Measurements from ENCODE around the gene MCRIP1. TPM values are rescaled to one million over a fixed set of nuclear protein-coding genes. Genes with fewer than 3 reads are reported as not detected.

Gene MCRIP1
- polyA plus RNA-seq, 1 of the 3 experiments (the other 2 are of a cell fraction) = 156 TPM

GRCh38 chr17:81833160-81833920 is at the start of gene MCRIP1 (continued):
- TF ChIP-seq CTCF (IDR thresholded peaks at IDR 0.05) (no peak), MAX (IDR thresholded peaks at IDR 0.05; ENCODE audit: low read depth) (peak; percentile 95), RFX5 (IDR thresholded peaks at IDR 0.05; ENCODE audit: low read length) (no peak), GATA2 (CRISPR knock-in tag; IDR thresholded peaks at IDR 0.05) (no peak), NRF1 (IDR thresholded peaks at IDR 0.05; ENCODE audit: low read depth, low read length) (peak; percentile 95), MEF2A (IDR thresholded peaks at IDR 0.05; ENCODE audit: borderline replicate concordance, low read depth) (no peak), MXI1 (IDR thresholded peaks at IDR 0.05; ENCODE audit: low read depth, low read length) (peak; percentile 90)

- POLR2A ChIA-PET = interaction anchor here (1.2 kb wide), 1 partner anchor 13 kb away, joined by 3 read pairs; no protein-coding TSS in a partner anchor
- 91% methylated on average over 5 of the region's 5 CpGs for WGBS (ENCODE audit: low lambda C conversion rate)
- TF ChIP-seq TCF12 (IDR thresholded peaks at IDR 0.05) (no peak), RAD21 (IDR thresholded peaks at IDR 0.05; ENCODE audit: low read length) (no peak), POLR2AphosphoS5 (IDR thresholded peaks at IDR 0.05; ENCODE audit: low read depth, low read length) (no peak), EZH2phosphoT487 (IDR thresholded peaks at IDR 0.05; ENCODE audit: borderline replicate concordance, low read depth) (no peak), JUND (IDR thresholded peaks at IDR 0.05) (no peak), FOXJ3 (CRISPR knock-in tag; IDR thresholded peaks at IDR 0.05) (no peak), EP300 (IDR thresholded peaks at IDR 0.05; ENCODE audit: borderline replicate concordance in 1 of 2, low read depth in 1 of 2, low read length in 1 of 2) (no peak), ZBTB33 (IDR thresholded peaks at IDR 0.05; ENCODE audit: borderline replicate concordance, low read depth) (no peak), SMC3 (IDR thresholded peaks at IDR 0.05; ENCODE audit: low read depth, low read length) (no peak), USF1 (IDR thresholded peaks at IDR 0.05; ENCODE audit: borderline replicate concordance, low read depth) (no peak), REST (IDR thresholded peaks at IDR 0.05; ENCODE audit: low read depth, low read length) (no peak), CTCF (IDR thresholded peaks at IDR 0.05) (no peak), YY1 (IDR thresholded peaks at IDR 0.05; ENCODE audit: low read depth) (no peak)
Measured at GRCh38 chr17:81879121-81879520, 46.0 kb upstream of the MCRIP1 start.

More at GRCh38 chr17:81879121-81879520, 46.0 kb upstream of the MCRIP1 start:
- Histone ChIP-seq H3K4me1 (ENCODE audit: control insufficient read depth in 1 of 2, insufficient read depth in 2 of 2, low read depth in 1 of 2, low read length in 1 of 2) (no peaks in the 10 kb centered on the region), H3K27ac (ENCODE audit: low read depth in 2 of 2, low read length in 1 of 2) (no peak overlapping the region), H3K9me2 (no peaks in the 10 kb centered on the region), H3K4me3 (ENCODE audit: low read depth in 2 of 2, low read length in 1 of 2) (no peak overlapping the region), H3K9ac (no peak overlapping the region), H3K79me2 (ENCODE audit: insufficient read depth) (peaks cover 8% of the 10 kb centered on the region; the same call in 1 of the 2 replicates), H2AFZ (ENCODE audit: low read depth) (no peak overlapping the region), H3K9me3 (no peaks in the 10 kb centered on the region), H3K27me3 (ENCODE audit: insufficient read depth) (no peaks in the 10 kb centered on the region), H3K4me2 (no peak overlapping the region), H3K36me3 (replicated peaks in 1 of 2; ENCODE audit: control insufficient read depth in 1 of 2, insufficient read depth in 2 of 2, low read length in 1 of 2) (peaks cover 16 to 48% of the 10 kb centered on the region in 2 experiments), H3F3A (replicated peaks; ENCODE audit: insufficient read depth) (peaks cover 45% of the 10 kb centered on the region), H4K20me1 (ENCODE audit: insufficient read depth) (no peaks in the 10 kb centered on the region)
- DNase-seq = no peak
- CTCF ChIA-PET = interaction anchor here (1.2 to 3.0 kb wide), 4 partner anchors 10 to 149 kb away, joined by 3 to 23 read pairs (median 4); partner anchors contain the start of gene ANAPC11
